Vagina (tissue), 2 donors: Measurements from ENCODE around the gene PRRT4. TPM values are rescaled to one million over a fixed set of nuclear protein-coding genes. Genes with fewer than 3 reads are reported as not detected.

Experiments used
- DNase-seq, 2 donors: peaks; one replicate each; pipeline ENCODE4 v3.0.0-alpha.2; 2017; ENCODE audit errors: extremely low spot score in 2 of 2
- H3K27ac ChIP-seq: fragments of 200-600 bp; sonication (generic); one replicate; pipeline ENCODE4 v1.5.1; 2019
- H3K27me3 ChIP-seq: fragments of 200-600 bp; sonication (generic); one replicate; pipeline ENCODE4 v1.5.1; 2019
- H3K36me3 ChIP-seq, 2 donors: fragments of 200-600 bp; sonication (generic); one replicate each; pipeline ENCODE4 v1.5.1; 2017 to 2019
- H3K4me1 ChIP-seq: fragments of 200-600 bp; sonication (generic); one replicate; pipeline ENCODE4 v1.5.1; 2019
- H3K4me3 ChIP-seq, 2 donors: fragments of 200-600 bp; sonication (generic); 1 replicate in 1 of 2; 2 replicates in 1 of 2; pipeline ENCODE4 v1.5.1; 2016 to 2019
- H3K9me3 ChIP-seq: fragments of 200-600 bp; sonication (generic); one replicate; pipeline ENCODE4 v1.5.1; 2019
- CTCF ChIP-seq, 3 experiments: fragments of 450-650 bp in 2 of 3; fragments of 200-600 bp in 1 of 3; sonication (generic) in 1 of 3; IDR thresholded peaks; one replicate each; pipeline ENCODE4 v1.5.1; 2017 to 2019; ENCODE audit warnings: antibody characterized with exemption in 3 of 3, mild to moderate bottlenecking in 2 of 3, moderate library complexity in 2 of 3
- POLR2A ChIP-seq, 2 donors: fragments of 450-650 bp; IDR thresholded peaks; one replicate each; pipeline ENCODE4 v1.6.1; 2017; ENCODE audit warnings: antibody characterized with exemption in 2 of 2, mild to moderate bottlenecking in 2 of 2, moderate library complexity in 2 of 2
- POLR2AphosphoS5 ChIP-seq, 2 donors: sonication (generic); formaldehyde crosslinking; IDR thresholded peaks; one replicate each; pipeline ENCODE4 v1.9.0; 2017; ENCODE audit warnings: antibody characterized with exemption in 2 of 2, mild to moderate bottlenecking in 2 of 2, low read depth in 1 of 2; ENCODE audit not compliant: insufficient read depth in 1 of 2
- intact Hi-C: fragments of 100-400 bp; cut with DNase I; formaldehyde crosslinking; loops from one replicate; pipeline ENCODE4 v1.15.1; 2023
- total RNA-seq: library from RNA; depleted of rRNA; stranded (reverse); fragments of >200 nt; gene quantifications from one replicate; pipeline ENCODE4 v1.2.3, GENCODE V29; 2016

The PRRT4 gene
- total RNA-seq, 1 donor from 2014 or later = 7.6 TPM

DNA sequence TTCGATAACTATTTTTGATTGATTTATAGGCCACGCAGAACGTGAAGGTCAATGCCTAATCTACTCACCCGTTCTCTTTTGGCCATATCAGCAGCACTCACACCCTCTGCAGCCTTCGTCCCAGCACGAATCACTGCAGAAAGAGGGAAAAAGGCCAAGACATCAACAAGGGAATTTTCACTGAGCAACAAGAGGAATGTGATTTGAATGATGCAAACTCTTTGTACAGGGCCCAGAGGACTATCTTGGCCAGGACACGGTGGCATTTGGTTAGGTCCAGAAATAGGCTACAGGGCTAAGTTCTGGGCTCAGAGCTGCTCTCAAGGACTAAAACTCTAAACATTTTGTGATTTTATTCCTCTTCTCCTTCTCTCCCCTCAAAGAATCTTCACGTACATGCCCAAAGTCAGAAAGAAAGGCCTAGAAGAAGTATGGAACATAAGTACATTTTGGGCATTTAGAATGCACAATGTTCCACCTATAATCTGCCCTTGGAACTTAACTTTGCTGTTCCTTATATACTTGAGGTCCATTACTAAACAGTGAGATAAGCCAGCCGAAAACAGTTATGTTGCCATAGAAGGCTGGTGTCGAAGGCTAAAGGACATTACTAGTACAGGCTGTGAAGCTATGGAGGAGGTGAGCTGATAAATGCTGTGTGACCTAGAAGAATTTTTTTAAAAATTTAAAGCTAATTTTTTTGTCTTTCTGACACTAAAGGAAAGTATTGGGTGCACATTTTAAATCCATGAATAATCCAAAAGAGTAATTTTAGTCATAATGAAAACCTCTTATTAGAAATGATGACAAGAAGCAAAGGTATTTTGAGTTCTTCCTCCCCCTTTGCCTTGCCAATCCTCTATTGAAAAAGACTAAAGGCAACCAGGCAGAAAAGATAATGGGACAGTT lies 37.8 kb downstream of the PRRT4 start:
- peaks cover 0 to 72% of the 10 kb centered on the region in 2 donors for H3K36me3 ChIP-seq
- no peaks in the 10 kb centered on the region for H3K9me3 ChIP-seq
- intact Hi-C loops = no loop called here
- no peak overlapping the region for H3K27ac ChIP-seq
- no peaks in the 10 kb centered on the region for H3K4me1 ChIP-seq
- no peak for TF ChIP-seq POLR2AphosphoS5 (IDR thresholded peaks at IDR 0.05; ENCODE audit: insufficient read depth in 1 of 2, low read depth in 1 of 2)
- TF ChIP-seq CTCF (IDR thresholded peaks at IDR 0.05) = no peak
- no peak for TF ChIP-seq POLR2A (IDR thresholded peaks at IDR 0.05)
- no peak overlapping the region for H3K4me3 ChIP-seq
- no peak for DNase-seq
- H3K27me3 ChIP-seq = no peaks in the 10 kb centered on the region

DNA sequence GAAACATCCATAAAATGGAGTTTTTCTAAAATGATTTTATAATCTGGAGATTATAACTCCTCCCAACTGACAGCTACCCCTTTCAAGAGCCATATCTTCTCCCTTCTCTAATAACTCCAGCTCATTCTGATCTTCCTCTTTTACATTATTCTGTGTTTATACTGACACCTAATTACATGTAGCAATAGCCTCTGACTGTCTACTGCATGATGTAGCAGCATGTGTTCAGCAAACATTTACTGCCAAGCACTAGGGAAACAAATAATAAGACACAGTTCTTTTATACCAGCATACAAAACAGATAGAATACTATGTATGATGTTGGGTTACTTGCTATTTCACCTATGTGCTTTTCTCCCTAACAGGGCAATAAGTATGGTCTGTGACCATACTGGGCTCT lies 38.5 kb downstream of the PRRT4 start:
- intact Hi-C loops = no loop called here
- no peak for DNase-seq

DNA sequence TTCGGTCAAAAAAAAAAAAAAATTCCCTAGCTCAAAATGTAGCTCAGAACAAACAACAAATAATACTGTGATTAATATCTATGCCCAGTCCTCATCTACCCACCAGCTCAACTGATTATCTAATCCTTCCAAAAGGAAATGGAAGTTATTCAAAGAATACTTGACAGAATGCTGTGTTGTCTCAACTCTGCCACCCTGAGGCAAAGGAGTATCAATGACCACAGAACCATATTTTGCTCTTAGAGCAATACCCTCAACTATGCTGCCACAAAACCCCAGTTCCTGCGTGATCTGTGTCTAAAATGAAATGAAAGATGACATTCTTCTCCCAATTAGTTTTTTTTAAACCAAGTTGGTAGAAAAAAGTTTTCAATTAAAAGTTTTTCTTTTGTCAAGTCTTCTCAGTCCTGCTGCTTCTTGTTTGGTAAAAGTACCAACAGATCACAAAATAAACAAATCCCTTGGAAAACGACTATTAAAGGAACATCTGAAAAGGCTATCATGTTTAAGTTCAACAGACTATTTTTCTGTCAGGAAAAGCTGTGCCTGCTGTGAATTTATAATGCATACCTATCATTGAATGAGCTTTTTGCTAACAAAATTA lies 39.3 kb downstream of the PRRT4 start:
- H3K4me3 ChIP-seq = no peak overlapping the region
- TF ChIP-seq POLR2AphosphoS5 (IDR thresholded peaks at IDR 0.05; ENCODE audit: insufficient read depth in 1 of 2, low read depth in 1 of 2) (no peak), POLR2A (IDR thresholded peaks at IDR 0.05) (no peak), CTCF (IDR thresholded peaks at IDR 0.05) (no peak)
- H3K27ac ChIP-seq = no peak overlapping the region
- intact Hi-C loops = no loop called here
- no peaks in the 10 kb centered on the region for H3K27me3 ChIP-seq
- peaks cover 0 to 82% of the 10 kb centered on the region in 2 donors for H3K36me3 ChIP-seq
- H3K4me1 ChIP-seq = no peaks in the 10 kb centered on the region
- H3K9me3 ChIP-seq = no peaks in the 10 kb centered on the region
- DNase-seq = no peak

More for the DNA sequence above, 38.5 kb downstream of the PRRT4 start:
- TF ChIP-seq POLR2A (IDR thresholded peaks at IDR 0.05) (no peak), POLR2AphosphoS5 (IDR thresholded peaks at IDR 0.05; ENCODE audit: insufficient read depth in 1 of 2, low read depth in 1 of 2) (no peak), CTCF (IDR thresholded peaks at IDR 0.05) (no peak)
- H3K9me3 ChIP-seq = no peaks in the 10 kb centered on the region
- no peaks in the 10 kb centered on the region for H3K4me1 ChIP-seq
- peaks cover 0 to 76% of the 10 kb centered on the region in 2 donors for H3K36me3 ChIP-seq
- no peaks in the 10 kb centered on the region for H3K27me3 ChIP-seq
- H3K4me3 ChIP-seq = no peak overlapping the region
- H3K27ac ChIP-seq = no peak overlapping the region

DNA sequence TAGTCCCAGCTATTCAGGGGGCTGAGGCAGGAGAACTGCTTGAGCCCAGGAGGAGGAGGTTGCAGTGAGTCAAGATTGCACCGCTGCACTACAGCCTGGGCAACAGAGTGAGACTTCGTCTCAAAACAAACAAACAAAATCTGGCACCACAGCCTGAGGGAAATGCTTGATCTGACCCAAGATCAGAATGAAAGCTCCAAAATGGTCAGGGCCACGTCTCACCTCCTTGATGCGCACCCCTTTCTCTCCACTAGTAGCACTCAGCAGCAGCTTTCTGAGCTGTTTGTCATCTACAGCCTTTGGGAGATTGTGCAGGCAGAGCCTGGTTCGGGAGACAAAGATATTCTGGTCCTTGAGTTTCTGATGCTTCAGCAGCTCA lies 40.5 kb downstream of the PRRT4 start:
- no peak for DNase-seq
- no peaks in the 10 kb centered on the region for H3K27me3 ChIP-seq
- intact Hi-C loops = no loop called here
- no peak overlapping the region for H3K27ac ChIP-seq
- no peaks in the 10 kb centered on the region for H3K9me3 ChIP-seq
- TF ChIP-seq POLR2AphosphoS5 (IDR thresholded peaks at IDR 0.05; ENCODE audit: insufficient read depth in 1 of 2, low read depth in 1 of 2) (no peak), CTCF (IDR thresholded peaks at IDR 0.05) (no peak), POLR2A (IDR thresholded peaks at IDR 0.05) (no peak)
- H3K4me1 ChIP-seq = no peaks in the 10 kb centered on the region
- H3K4me3 ChIP-seq = no peak overlapping the region
- H3K36me3 ChIP-seq = peaks cover 0 to 86% of the 10 kb centered on the region in 2 donors

- Histone ChIP-seq H3K9me3 (no peaks in the 10 kb centered on the region), H3K27me3 (no peaks in the 10 kb centered on the region), H3K27ac (no peak overlapping the region), H3K4me3 (no peak overlapping the region), H3K4me1 (no peaks in the 10 kb centered on the region), H3K36me3 (peaks cover 4 to 88% of the 10 kb centered on the region in 2 donors)
- no peak for DNase-seq
- intact Hi-C loops = no loop called here
- TF ChIP-seq POLR2A (IDR thresholded peaks at IDR 0.05) (no peak), CTCF (IDR thresholded peaks at IDR 0.05) (no peak), POLR2AphosphoS5 (IDR thresholded peaks at IDR 0.05; ENCODE audit: insufficient read depth in 1 of 2, low read depth in 1 of 2) (no peak)
These were observed 42.8 kb downstream of the PRRT4 start for GRCh38 chr7:128318691-128319090.
